Transverse colon (tissue), 4 donors: Measurements from ENCODE around the gene TACC2. TPM values are rescaled to one million over a fixed set of nuclear protein-coding genes. Genes with fewer than 3 reads are reported as not detected.
A peak's percentile ranks its signal among the peaks of the same experiment; 100 is the strongest.

ENCODE experiments used
- DNase-seq: peaks from one replicate; pipeline ENCODE4 v3.0.0-alpha.2; 2019
- H3K27ac ChIP-seq, 4 donors: fragments of 200-600 bp; sonication (generic); 2 replicates each; pipeline ENCODE4 v1.5.1; 2016 to 2018; ENCODE audit warnings: inconsistent platforms in 4 of 4
- H3K27me3 ChIP-seq: fragments of 200-600 bp; sonication (generic); 2 replicates; pipeline ENCODE4 v1.5.1; 2017; ENCODE audit warnings: inconsistent platforms
- H3K36me3 ChIP-seq, 4 donors: fragments of 200-600 bp; sonication (generic); 2 replicates each; pipeline ENCODE4 v1.5.1; 2017 to 2019; ENCODE audit warnings: inconsistent platforms in 4 of 4
- H3K4me1 ChIP-seq, 4 donors: fragments of 200-600 bp; sonication (generic); 2 replicates each; pipeline ENCODE4 v1.5.1; 2017 to 2020; ENCODE audit warnings: inconsistent platforms in 4 of 4
- H3K4me3 ChIP-seq, 4 donors: fragments of 200-600 bp; sonication (generic); 1 replicate in 1 of 4; 2 replicates in 3 of 4; pipeline versions ENCODE4 v1.5.1 to v1.6.1; 2017 to 2019; ENCODE audit warnings: inconsistent platforms in 4 of 4
- H3K9me3 ChIP-seq, 2 donors: fragments of 200-600 bp; sonication (generic); 2 replicates each; pipeline ENCODE4 v1.5.1; 2017 to 2019; ENCODE audit warnings: inconsistent platforms in 2 of 2
- CTCF ChIP-seq, 5 experiments: fragments of 200-600 bp in 3 of 5; fragments of 450-650 bp in 2 of 5; sonication (generic) in 3 of 5; IDR thresholded peaks; 1 replicate in 2 of 5; 2 replicates in 3 of 5; pipeline ENCODE4 v1.5.1; 2016 to 2017; ENCODE audit warnings: antibody characterized with exemption in 5 of 5, inconsistent platforms in 3 of 5, mild to moderate bottlenecking in 2 of 5, moderate library complexity in 1 of 5
- EP300 ChIP-seq: sonication (generic); formaldehyde crosslinking; IDR thresholded peaks from one replicate; pipeline ENCODE4 v1.6.1; 2017; ENCODE audit warnings: antibody characterized with exemption, low read depth
- POLR2A ChIP-seq: fragments of 450-650 bp; IDR thresholded peaks from one replicate; pipeline ENCODE4 v1.6.1; 2016; ENCODE audit warnings: antibody characterized with exemption, mild to moderate bottlenecking, moderate library complexity
- POLR2AphosphoS5 ChIP-seq, 3 donors: sonication (generic); formaldehyde crosslinking; IDR thresholded peaks; one replicate each; pipeline ENCODE4 v1.6.1; 2016; ENCODE audit warnings: antibody characterized with exemption in 3 of 3
- WGBS, 2 donors: methylation state at CpG; one replicate each; pipeline ENCODE4 v1.1.5; 2018; ENCODE audit warnings: low coverage in 1 of 2; 5-methylcytosine and 5-hydroxymethylcytosine counted together
- in situ Hi-C, 4 donors: fragments of 200-750 bp; cut with MboI; loops; one replicate each; pipeline versions ENCODE4 v1.15.0 to v1.15.1; 2017; ENCODE audit warnings: low sequenced_read_pairs in 3 of 4, low pct_ligation_motif_present in 1 of 4, low pct_unique_long_range_greater_than_20kb in 1 of 4
- intact Hi-C: fragments of 100-400 bp; cut with DNase I; formaldehyde crosslinking; loops from one replicate; pipeline ENCODE4 v1.15.1; 2023; ENCODE audit warnings: low total_unique reads
- total RNA-seq, 4 donors: library from RNA; depleted of rRNA; stranded (reverse); fragments of >200 nt; gene quantifications; one replicate each; pipeline ENCODE4 v1.1.0, GENCODE V29; 2016

Gene TACC2
- total RNA-seq, 4 donors from 2014 or later: 65.9 to 178 (median 101) TPM

GRCh38 chr10:122264931-122265330, 276.0 kb downstream of the TACC2 start:
- intact Hi-C loops (no loop called here), in situ Hi-C loops (no loop called here)
- Histone ChIP-seq H3K4me3 (no peak overlapping the region), H3K4me1 (peaks cover 0 to 21% (median 10%) of the 10 kb centered on the region in 4 donors), H3K9me3 (peaks cover 0 to 20% of the 10 kb centered on the region in 2 donors), H3K36me3 (no peaks in the 10 kb centered on the region), H3K27ac (peak overlapping the region in 1 of 4 donors; percentile 2), H3K27me3 (no peaks in the 10 kb centered on the region)
- 86 to 100% methylated on average over 1 to 8 of the region's 8 CpGs for WGBS, 2 donors
- TF ChIP-seq EP300: no peak
- TF ChIP-seq POLR2A: no peak
- no peak for TF ChIP-seq CTCF (IDR thresholded peaks at IDR 0.05)
- TF ChIP-seq POLR2AphosphoS5 (IDR thresholded peaks at IDR 0.05): no peak
- DNase-seq: no peak

GRCh38 chr10:122265896-122266295, 276.9 kb downstream of the TACC2 start:
- 83 to 85% methylated on average over 4 to 6 of the region's 6 CpGs for WGBS, 2 donors
- TF ChIP-seq EP300 (no peak), POLR2AphosphoS5 (IDR thresholded peaks at IDR 0.05) (no peak), POLR2A (no peak), CTCF (IDR thresholded peaks at IDR 0.05) (no peak)
- DNase-seq: no peak
- intact Hi-C loops (no loop called here), in situ Hi-C loops (no loop called here)
- H3K9me3 ChIP-seq: peaks cover 0 to 20% of the 10 kb centered on the region in 2 donors
- no peaks in the 10 kb centered on the region for H3K36me3 ChIP-seq
- H3K27me3 ChIP-seq: no peaks in the 10 kb centered on the region
- no peak overlapping the region for H3K27ac ChIP-seq
- peaks cover 0 to 21% (median 10%) of the 10 kb centered on the region in 4 donors for H3K4me1 ChIP-seq
- no peak overlapping the region for H3K4me3 ChIP-seq

- TF ChIP-seq POLR2AphosphoS5 (IDR thresholded peaks at IDR 0.05) (no peak), CTCF (IDR thresholded peaks at IDR 0.05) (peak; percentile 66 to 91 (median 88))
- Histone ChIP-seq H3K27me3 (no peaks in the 10 kb centered on the region), H3K4me3 (no peak overlapping the region), H3K4me1 (peaks cover 0 to 21% (median 10%) of the 10 kb centered on the region in 4 donors), H3K27ac (no peak overlapping the region), H3K36me3 (no peaks in the 10 kb centered on the region), H3K9me3 (peaks cover 0 to 4% of the 10 kb centered on the region in 2 donors)
- intact Hi-C loops: no loop called here
- in situ Hi-C loops: no loop called here
- WGBS, 2 donors: 43% methylated on average over 14 of the region's 14 CpGs; no CpG with 5 or more reads in 1 of the 2 donors
- peak; percentile 51 for DNase-seq
Measured at GRCh38 chr10:122267849-122268737, 279.1 kb downstream of the TACC2 start.

GRCh38 chr10:122269059-122269687, 280.2 kb downstream of the TACC2 start:
- DNase-seq: no peak
- intact Hi-C loops: no loop called here

More at GRCh38 chr10:122269059-122269687, 280.2 kb downstream of the TACC2 start:
- WGBS, 2 donors: 74 to 88% methylated on average over 5 to 10 of the region's 10 CpGs
- H3K4me1 ChIP-seq: peaks cover 0 to 16% (median 5%) of the 10 kb centered on the region in 4 donors
- H3K36me3 ChIP-seq: no peaks in the 10 kb centered on the region
- no peaks in the 10 kb centered on the region for H3K9me3 ChIP-seq
- no peak for TF ChIP-seq POLR2AphosphoS5 (IDR thresholded peaks at IDR 0.05)
- TF ChIP-seq POLR2A: no peak
- no peak for TF ChIP-seq EP300
- no peak for TF ChIP-seq CTCF (IDR thresholded peaks at IDR 0.05)
- H3K27ac ChIP-seq: no peak overlapping the region
- no peaks in the 10 kb centered on the region for H3K27me3 ChIP-seq
- H3K4me3 ChIP-seq: no peak overlapping the region
- in situ Hi-C loops: no loop called here
